GM20431 (cell line): ENCODE results near the gene SETD4.

ENCODE experiments used
- in situ Hi-C: fragments of 300-500 bp; cut with MseI, MboI; formaldehyde crosslinking; loops from one replicate; pipeline ENCODE4 v1.15.0; 2020; ENCODE audit warnings: low sequenced_read_pairs; ENCODE audit not compliant: unreplicated experiment

SETD4 gene

GRCh38 chr21:36052860-36053714 lies 7.2 kb downstream of the SETD4 start:
- in situ Hi-C loops = no loop called here

DNA sequence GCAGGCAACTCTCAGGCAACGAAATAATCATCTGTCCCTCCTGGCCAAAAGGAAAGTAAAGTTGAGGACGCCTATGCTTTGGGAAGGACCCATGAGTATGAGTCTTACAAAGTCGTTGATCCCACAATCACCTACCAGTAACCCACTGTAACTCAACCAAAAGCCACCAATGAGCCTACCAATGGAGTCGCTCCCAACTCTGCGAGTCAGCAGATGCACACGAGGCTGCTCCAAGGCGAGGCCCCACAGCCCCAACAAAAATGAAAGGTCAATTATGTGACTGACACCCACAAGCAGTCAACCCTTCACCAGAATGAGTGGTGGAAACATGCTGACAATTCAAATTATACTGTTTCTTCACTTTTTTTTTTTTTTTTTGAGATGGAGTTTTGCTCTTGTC lies 12.0 kb downstream of the SETD4 start:
- in situ Hi-C loops = no loop called here

DNA sequence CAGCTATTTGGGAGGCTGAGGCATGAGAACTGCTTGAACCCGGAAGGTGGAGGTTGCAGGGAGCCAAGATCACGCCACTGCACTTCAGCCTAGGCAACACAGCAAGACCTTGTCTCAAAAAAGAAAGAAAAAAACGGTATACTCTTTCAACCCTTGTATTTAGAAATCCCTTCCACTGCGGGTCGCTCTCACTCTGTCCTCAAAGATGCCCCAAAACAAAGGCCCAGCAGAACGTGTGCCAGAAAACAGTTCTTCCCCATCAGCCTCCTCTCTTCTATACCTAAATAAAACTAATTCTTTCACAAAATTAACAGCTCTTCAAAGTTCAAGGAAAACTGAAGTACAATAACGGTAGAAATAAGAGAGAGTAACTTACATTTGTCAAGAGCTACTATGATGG lies 13.2 kb downstream of the SETD4 start:
- in situ Hi-C loops = no loop called here

GRCh38 chr21:36045993-36046392 lies 14.3 kb downstream of the SETD4 start:
- in situ Hi-C loops = no loop called here

DNA sequence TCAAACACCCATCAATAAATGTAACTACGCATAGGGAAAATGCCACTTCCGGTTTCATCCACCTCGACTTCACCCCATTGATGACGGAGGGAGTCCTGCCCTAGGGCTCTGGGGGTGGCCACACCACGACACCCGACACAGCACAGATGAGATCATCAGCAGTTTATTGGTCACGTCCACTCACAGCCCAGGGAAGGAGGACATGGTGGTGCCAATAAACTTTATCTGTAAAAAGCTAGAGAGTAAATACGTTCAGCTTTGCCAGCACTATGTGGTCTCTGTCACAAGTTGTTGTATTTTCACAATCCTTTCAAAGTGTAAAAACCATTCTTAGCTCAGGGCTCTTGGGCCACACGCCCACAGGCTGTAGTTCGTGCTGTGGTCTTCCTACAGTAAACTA lies 16.3 kb downstream of the SETD4 start:
- in situ Hi-C loops = no loop called here

GRCh38 chr21:36041910-36042309 lies 18.4 kb downstream of the SETD4 start:
- in situ Hi-C loops = no loop called here

- in situ Hi-C loops = no loop called here
Observed at GRCh38 chr21:36040389-36040788, 19.9 kb downstream of the SETD4 start.

DNA sequence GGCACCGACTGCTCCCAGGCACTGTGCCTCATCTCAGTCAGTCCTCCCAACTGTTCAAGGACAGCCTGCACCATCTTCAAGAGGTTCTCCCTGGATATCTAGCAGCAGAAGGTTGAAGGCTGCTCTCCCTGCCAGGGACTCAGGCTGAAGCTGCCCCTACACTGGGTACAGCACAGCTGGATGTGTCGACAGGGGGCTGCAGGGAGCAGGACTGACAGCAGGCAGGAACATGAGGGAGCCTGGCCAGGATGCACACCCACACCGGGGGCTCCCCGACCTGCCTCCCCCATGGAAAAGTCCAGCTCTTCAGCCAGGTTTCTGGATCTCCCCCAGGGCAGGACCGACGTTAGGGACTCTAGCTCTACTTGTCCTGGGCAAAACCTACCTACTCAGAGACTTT lies 20.5 kb downstream of the SETD4 start:
- in situ Hi-C loops = no loop called here

DNA sequence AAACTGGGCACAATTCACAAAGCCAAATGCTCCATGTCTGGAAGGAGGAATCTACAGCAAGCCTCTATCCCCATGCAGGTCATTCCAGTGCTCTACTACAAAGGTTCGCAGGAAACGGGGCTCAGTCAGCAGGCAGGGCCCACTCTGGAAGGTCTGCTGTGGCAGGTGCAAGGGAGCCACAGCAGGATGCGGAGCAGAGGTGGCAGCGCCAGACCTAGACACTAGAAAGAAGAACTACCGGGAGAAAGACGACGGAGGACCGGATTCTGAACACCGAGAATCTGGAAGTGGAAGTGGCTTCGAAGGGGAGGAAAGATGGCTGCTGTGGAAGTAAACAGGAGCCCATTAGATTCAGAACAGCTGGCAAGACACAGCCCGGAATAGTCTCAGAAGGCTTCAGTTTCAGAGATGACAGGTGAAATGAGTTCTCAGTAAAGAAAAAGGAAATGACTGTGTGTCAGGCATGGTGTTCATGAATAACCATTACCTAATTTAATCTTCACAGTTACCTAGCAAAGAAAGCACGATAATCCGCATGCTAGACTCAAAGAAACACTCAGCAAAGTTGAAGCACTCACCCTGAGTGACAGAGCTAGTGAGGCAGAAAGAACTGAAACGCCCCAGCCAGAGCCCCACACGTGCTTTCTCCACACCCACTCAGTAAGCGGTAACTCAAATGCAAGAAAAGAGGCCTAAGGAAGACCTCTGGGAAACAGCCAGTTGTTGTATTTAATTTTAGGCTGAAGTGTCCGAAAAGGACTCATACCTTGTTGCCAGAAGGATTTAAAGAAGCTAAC lies 21.4 kb downstream of the SETD4 start:
- in situ Hi-C loops = no loop called here

DNA sequence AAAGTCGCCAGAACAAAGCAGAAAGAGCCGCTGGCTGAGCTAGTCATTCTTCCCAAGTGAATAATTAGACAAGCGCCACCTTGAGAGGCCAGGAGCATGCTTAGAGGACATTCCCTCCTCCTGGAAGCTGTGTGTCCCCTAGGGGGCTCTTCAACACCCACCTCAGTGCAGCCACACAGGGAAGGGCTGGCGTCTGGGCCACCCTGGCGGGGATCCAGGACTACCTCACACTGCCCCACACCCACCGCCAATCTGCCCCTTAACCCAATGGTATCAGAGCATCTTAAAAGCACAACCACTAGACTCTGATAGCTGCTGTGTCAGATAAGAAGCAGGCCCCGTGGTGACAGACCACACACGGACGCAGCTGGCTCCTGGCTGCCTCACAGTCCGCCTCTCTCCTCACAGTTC lies 24.9 kb downstream of the SETD4 start:
- in situ Hi-C loops = no loop called here

DNA sequence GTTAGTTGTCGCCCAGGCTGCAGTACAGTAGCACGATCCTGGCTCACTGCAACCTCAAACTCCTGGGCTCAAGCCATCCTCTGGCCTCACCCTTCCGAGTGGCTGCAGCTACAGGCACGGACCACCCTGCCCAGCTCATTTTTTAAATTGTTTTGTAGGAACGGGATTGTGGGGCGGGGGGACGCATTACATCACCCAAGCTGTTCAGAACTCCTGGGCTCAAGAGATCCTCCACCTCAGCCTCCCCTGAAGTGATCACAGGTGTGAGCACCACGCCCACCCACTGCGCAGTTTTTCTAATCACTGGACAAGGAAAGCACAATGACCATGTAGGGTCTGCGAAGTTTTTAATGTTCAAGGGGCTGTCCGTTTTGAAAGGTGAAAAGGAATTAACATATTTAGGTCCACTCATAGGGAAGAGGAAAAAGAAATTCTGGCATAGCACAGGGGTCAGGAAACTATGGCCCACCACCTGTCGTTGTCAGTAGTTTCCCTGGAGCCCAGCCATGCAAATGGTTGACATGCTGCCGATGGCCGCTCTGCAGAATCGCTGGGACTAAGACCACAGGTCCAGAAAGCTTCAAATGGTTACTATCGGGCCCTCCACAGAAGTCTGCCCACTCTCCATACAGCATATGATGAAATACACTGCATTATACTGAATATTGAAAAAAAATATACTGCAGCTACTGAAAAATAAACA lies 26.0 kb downstream of the SETD4 start:
- in situ Hi-C loops = no loop called here

GRCh38 chr21:36032647-36033406 lies 27.5 kb downstream of the SETD4 start:
- in situ Hi-C loops = no loop called here

GRCh38 chr21:36030581-36031189 lies 29.6 kb downstream of the SETD4 start:
- in situ Hi-C loops = no loop called here

- in situ Hi-C loops = no loop called here
Observed at GRCh38 chr21:36029309-36029708, 31.0 kb downstream of the SETD4 start.

- in situ Hi-C loops = no loop called here
Observed at GRCh38 chr21:36028127-36029069, 31.9 kb downstream of the SETD4 start.

GRCh38 chr21:36027347-36027746 lies 33.0 kb downstream of the SETD4 start:
- in situ Hi-C loops = no loop called here

DNA sequence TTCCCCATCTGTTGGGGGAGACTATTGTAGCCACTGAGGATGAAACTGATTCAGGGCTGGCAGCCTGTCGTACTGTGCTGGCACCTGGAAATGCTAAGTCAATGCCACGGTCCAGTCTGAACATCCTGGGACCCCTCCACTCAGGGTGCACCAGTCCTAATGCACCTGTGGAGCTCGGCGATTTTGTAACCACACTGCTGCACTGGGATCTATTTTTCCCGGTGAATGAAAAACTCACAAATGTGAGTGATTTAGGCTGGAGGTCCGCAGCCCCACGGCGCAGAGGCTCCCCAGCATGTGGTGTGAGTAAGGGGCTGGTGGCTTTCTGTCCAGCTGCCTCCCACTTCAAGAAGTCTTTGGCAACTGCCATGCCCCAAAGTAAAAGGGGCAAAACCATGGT lies 35.5 kb downstream of the SETD4 start:
- in situ Hi-C loops = no loop called here

DNA sequence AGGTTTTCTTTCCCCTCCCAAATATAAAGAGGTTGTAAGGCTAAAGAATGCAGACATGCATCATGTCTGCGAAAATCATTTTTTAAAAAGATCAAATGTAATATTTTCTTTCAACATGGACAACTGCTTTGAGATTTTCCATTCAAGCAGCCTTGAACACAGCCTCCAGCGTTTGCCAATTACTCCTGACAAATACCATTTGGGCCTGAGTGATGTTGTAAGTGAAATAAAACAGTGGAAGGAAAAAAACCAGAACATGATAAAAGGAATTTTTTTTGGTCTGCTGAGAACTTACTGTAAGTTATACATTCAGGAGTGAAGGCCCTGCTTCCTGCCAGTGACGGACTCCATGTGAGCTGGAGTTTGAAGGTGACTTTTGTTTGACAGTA lies 37.2 kb downstream of the SETD4 start:
- in situ Hi-C loops = no loop called here
